Endothelial cell of hepatic sinusoid (primary cell): ENCODE results near the gene GTF2IRD1.

Experiments used
- in situ Hi-C: cut with HindIII; loops from 2 replicates; pipeline ENCODE4 v1.10.0; 2017; ENCODE audit warnings: low sequenced_read_pairs

Gene GTF2IRD1, protein sequence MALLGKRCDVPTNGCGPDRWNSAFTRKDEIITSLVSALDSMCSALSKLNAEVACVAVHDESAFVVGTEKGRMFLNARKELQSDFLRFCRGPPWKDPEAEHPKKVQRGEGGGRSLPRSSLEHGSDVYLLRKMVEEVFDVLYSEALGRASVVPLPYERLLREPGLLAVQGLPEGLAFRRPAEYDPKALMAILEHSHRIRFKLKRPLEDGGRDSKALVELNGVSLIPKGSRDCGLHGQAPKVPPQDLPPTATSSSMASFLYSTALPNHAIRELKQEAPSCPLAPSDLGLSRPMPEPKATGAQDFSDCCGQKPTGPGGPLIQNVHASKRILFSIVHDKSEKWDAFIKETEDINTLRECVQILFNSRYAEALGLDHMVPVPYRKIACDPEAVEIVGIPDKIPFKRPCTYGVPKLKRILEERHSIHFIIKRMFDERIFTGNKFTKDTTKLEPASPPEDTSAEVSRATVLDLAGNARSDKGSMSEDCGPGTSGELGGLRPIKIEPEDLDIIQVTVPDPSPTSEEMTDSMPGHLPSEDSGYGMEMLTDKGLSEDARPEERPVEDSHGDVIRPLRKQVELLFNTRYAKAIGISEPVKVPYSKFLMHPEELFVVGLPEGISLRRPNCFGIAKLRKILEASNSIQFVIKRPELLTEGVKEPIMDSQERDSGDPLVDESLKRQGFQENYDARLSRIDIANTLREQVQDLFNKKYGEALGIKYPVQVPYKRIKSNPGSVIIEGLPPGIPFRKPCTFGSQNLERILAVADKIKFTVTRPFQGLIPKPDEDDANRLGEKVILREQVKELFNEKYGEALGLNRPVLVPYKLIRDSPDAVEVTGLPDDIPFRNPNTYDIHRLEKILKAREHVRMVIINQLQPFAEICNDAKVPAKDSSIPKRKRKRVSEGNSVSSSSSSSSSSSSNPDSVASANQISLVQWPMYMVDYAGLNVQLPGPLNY

DNA sequence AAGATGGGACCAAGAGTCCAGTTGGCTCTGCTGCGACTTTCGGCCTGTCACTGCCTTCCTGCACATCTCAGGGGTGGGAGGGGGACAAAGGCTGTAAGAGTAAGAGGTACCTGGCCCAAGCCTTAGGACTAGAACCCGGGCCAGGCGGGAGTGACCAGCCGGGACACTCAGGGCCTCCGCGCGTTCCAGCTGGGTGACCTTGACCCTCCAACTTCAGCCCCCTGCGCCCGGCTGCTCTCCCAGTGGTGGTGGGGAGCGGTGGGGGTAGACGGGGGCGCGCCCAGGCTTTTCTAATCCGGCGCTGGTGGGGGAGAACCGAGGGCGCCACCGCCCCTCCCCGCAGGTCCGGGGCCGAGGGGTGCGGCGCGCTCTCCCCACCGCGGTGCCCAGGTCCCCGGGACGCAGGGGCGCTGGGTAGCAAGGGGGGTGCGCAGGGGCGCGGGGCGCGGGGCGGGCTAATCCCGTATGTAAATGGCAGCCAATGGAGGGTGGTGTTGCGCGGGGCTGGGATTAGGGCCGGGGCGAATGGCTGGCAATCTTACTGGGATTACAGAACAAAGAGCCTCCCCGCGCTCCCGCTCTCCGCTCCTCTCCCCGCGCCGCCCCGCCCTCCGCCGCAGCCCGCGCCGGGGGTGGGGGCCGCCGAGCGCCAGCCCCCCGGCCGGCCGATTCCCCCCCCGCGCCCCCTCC, at the start of gene GTF2IRD1:
GTF2IRD1 (plus strand) TSS at position 585 of the 690 bp plus-strand sequence. CDS start 54,175 bp downstream, outside the sequence.
- in situ Hi-C loops = no loop called here

DNA sequence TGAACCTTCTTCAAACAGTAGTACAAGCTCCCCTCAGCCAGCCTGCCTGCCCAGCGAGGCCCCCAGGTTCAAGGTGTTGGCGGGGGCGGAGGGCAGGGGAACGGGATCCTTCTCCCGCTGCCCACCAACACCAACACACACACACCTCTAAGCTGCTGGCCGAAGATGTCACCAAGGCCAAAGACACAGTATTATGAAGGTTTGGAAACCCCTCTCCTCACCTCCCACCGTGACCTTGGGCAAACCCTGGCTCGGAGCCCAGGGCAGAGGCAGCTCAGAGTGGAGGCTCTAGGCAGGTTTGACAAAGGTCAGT, 49.4 kb upstream of the GTF2IRD1 start:
- in situ Hi-C loops = no loop called here

DNA sequence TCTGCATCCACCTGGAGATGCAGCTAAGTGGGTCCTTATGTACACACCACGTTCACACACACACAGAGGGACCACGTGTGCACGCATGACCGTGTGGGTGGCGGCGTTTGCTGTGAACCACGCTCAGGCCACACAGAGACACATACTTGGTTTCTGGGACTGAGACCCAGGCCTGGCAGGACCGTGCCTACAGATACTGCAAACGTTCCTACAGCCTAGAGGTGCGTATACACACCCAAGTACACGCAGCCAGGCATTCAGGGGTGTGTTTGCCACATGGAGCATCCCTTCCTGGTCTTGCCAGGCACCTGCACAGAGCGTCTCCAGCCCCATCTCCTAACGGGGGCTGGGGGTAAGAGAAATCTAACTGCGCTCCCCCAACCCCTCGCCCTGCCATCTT, 49.0 kb upstream of the GTF2IRD1 start:
- in situ Hi-C loops = no loop called here

DNA sequence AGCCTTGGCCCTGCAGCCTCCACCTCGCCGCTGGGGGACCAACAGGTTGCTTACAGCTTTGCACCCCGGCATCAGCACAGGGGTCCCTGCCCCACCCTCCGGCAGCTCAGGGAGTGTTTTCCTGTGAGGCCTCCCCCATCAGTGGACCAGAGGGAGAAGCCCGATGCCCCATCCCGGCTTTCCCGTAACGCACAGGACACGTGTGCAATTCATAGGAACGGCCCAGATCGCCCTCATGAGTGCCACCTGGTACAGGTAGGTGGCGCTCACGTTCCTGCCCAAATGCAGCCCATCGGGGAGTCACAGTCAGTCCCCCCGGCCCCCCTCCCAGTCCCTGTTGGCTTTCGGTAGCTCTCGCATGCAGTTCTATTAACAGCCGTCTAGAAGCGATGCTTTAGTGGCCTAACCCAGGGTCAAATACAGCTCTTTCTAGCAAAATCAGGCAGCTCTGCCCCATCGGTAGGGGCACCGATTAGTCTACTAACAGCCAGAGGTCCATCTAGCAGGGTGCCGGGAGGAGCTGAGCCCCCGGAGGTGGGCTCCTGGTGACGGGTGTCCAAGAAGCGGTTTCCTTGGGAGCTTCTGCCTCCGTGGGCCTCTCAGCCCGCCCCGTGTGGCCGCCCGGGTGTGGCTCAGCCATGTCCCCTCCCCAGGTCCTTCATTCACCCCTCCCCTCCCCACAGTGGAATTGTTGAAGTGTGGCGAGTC, 48.4 kb upstream of the GTF2IRD1 start:
- in situ Hi-C loops = no loop called here

DNA sequence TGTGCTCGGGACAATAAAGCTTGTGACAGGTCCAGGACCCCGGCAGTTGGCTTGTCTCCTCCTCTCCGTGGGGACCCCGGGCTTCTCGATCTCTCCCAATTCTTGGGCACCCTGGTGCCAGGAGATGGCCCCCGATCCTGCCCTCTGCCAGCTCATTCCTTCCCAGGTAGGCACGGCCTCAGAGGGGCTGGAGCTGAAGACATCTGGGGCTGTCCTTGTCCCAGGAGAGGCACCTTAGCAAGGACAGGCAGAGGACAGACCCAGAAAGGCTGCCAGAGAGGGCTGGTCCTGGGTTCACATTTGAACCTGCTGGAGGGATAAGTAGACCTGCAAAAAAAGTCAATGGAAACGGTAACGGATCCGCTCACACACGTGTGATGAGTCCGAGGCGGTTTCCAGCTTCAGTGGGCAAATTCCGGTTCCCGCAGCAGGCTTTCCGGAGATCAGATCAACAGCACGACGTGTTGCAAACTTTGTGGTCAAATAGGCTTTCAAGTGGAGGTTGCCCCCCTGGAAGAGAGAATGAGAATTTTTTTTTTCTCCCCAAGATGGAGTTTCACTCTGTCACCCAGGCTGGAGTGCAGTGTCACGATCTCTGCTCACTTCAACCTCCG, 47.7 kb upstream of the GTF2IRD1 start:
- in situ Hi-C loops = no loop called here

DNA sequence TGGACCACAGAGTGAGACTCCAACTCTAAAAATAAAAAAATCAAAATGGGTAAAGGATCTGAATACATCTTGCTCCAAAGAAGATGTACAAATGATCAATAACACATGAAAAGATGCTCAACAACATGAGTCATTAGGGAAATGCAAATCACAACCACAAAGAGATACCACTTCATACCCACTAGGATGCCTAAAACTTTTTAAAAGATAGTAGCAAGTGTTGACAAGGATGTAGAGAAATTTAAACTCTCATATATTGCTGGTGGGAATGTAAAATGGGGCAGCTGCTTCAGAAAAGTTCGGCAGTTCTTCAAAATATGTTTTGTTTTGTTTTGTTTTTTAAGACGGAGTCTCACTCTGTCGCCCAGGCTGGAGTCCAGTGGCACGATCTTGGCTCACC, 45.7 kb upstream of the GTF2IRD1 start:
- in situ Hi-C loops = no loop called here

DNA sequence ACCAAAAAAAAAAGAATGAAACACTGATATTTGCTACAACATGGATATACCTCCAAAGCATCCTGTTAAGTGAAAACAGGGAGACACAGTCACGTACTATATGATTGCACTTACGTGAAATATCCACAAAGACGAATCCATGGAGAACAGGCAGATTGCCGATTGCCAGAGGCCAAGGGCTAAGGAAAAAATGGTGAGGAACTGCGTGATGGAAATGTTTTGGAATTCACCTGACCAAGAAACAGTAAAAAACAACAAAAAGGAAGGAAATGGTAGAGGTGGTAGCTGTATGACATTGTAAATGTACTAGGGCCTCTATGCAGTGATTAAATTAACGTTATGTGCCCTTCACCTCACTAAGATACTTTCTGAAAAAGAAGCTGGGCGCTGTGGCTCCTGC, 44.1 kb upstream of the GTF2IRD1 start:
- in situ Hi-C loops = no loop called here

DNA sequence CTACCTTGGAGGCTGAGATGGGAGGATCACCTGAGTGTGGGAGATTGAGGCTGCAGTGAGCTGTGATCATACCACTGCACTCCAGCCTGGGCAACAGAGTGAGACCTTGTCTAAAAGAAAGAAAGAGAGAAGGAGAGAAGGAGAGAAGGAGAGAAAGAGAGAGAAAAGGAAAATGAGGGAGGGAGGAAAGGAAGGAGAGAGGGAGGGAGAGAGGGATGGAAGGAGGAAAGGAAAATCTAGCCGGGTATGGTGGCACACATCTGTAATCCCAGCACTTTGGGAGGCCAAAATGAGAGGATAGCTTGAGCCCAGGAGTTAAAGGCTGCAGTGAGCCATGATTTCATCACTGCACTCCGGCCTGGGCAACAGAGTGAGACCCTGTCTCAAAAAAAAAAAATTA, 42.9 kb upstream of the GTF2IRD1 start:
- in situ Hi-C loops = loop anchor here (10.0 kb wide), 1 partner anchor 154 kb away; no protein-coding TSS in a partner anchor

DNA sequence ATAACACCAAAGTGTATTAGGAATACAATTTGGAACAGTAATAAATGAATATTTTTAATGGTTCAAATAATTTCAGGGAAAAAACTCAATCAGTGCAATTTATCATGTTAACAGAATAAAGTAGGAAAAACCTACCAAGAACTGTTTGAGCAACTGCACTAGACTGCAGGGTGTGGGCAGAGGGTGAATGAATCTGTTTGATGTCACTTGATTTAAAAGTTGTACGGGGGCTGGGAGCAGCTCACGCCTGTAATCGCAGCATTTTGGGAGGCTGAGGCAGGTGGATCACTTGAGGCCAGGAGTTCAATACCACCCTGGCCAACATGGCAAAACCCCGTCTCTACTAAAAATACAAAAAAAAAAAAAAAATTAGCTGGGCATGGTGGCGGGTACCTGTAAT, 42.1 kb upstream of the GTF2IRD1 start:
- in situ Hi-C loops = loop anchor here (10.0 kb wide), 1 partner anchor 153 kb away; no protein-coding TSS in a partner anchor

DNA sequence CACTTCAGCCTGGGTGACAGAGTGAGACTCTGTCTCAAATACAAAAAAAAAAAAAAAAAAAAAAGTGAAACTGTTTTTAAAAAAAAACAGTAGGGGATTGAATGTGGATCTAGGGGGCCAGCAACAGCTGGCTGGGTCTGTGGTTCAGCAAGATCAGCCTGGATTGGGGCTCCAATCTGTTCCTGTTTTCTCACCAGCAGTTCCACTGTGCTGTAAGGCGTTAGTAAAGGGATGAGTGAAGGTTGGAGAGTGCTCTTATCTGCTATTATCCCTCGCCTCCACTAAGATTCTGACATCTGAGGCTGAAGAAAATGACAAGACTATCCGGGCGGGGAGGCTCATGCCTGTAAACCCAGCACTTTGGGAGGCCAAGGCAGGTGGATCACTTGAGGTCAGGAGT, 41.6 kb upstream of the GTF2IRD1 start:
- in situ Hi-C loops = loop anchor here (10.0 kb wide), 1 partner anchor 153 kb away; no protein-coding TSS in a partner anchor

DNA sequence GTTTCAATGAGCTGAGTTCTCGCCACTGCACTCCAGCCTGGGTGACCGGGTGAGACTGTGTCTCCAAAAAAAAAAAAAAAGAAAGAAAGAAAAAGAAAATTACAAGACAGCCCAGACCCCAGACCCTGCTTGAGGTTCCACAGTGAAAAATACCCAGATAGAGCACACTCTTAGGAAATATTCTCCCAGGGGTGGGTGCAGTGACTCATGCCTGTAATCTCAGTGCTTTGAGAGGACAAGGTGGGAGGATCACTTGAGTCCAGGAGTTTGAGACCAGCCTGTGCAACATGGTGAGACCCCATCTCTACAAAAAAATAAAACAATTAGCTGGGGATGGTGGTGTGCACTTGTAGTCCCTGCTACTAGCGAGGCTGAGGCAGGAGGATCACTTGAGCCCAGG, 41.1 kb upstream of the GTF2IRD1 start:
- in situ Hi-C loops = loop anchor here (10.0 kb wide), 1 partner anchor 152 kb away; no protein-coding TSS in a partner anchor

DNA sequence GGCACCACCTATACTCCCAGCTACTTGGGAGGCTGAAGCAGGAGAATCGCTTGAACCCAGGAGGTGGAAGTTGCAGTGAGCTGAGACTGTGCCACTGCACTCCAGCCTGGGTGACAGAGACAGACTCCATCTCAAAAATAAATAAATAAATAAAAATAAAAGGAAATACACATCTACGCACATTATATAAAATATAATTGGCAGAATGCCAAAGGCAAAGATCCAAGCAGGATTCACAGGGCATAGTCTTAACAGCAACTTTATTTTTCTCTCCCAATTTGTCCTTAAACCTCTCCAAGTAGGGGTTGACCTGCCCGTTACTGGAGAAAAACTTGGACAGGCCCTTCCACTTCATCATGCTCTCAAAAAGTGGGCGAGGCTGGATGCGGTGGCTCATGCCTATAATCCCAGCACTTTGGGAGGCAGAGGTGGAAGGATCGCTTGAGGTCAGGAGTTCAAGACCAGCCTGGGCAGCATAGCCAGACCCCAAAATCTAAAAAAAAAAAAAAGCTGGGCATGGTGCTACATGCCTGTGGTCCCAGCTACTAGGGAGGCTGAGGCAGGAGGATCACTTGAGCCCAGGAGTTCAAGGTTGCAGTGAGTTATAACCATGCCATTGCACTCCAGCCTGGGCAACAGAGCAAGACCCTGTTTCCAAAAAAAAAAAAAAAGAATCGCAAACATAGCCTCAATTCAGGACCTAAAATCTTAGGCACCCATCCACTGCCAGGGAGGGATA, 38.9 kb upstream of the GTF2IRD1 start:
- in situ Hi-C loops = loop anchor here (5.0 to 10.0 kb wide), 2 partner anchors 93 to 150 kb away; no protein-coding TSS in a partner anchor

DNA sequence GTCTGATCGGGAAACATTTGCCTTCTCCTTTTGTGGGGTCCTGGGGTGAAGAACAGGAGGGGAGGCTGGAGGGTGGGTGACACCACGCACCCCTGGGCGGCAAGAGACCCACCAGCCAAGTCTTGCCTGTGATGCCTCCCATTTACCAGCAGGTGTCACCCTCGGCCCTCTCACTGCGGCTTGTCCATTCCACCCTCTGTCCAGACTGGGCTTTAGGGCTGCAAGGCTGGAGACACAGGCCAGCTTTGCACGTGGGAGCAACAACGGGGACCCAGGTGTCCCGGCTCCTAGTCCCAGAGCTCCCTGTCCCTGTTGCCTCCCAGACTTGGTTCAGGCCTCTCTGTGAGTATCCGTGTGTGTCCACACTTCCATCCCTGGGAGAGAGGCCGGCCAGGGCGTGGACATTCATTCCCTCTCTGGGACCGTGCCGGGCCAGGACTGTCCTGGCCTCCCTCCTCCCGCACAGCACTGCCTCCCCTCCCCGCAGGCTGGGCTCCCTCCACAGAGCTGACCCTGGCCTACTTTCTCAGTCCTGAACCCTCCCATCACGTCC, 36.2 kb upstream of the GTF2IRD1 start:
- in situ Hi-C loops = loop anchor here (5.0 to 10.0 kb wide), 2 partner anchors 90 to 147 kb away; no protein-coding TSS in a partner anchor

DNA sequence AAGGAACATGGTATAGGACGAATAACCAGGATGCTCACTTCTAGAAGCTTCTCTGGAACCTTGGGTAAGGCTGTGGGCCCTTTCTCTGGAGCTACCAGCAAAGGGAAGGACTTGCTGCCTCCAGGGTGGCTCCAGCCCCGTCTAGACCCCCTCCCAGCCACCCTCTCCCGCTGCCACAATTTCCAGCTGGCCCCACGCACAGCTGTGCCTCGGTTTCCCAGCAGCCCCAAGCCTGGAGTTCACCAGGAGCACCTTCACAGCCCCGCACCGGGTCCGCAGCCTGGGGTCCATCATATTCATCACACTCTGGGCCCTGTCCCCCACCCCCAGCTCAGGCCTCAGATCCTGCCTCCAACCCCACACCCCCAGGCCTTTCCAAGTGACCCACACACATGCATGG, 35.6 kb upstream of the GTF2IRD1 start:
- in situ Hi-C loops = loop anchor here (5.0 to 10.0 kb wide), 2 partner anchors 89 to 147 kb away; no protein-coding TSS in a partner anchor

DNA sequence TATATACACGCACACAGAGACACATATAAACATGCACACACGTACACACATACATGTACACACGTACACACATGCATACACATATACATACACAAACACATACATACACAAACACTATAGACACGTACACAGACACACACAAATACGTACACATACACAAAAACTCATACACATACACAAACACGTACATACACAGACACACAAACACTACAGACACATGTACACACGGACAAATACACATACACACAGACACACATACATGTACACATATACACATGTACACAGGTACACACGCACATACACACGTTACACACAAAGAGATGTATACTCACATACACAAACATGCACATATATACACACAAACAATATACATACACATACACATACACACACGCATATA, 35.2 kb upstream of the GTF2IRD1 start:
- in situ Hi-C loops = loop anchor here (5.0 to 10.0 kb wide), 2 partner anchors 89 to 146 kb away; no protein-coding TSS in a partner anchor

DNA sequence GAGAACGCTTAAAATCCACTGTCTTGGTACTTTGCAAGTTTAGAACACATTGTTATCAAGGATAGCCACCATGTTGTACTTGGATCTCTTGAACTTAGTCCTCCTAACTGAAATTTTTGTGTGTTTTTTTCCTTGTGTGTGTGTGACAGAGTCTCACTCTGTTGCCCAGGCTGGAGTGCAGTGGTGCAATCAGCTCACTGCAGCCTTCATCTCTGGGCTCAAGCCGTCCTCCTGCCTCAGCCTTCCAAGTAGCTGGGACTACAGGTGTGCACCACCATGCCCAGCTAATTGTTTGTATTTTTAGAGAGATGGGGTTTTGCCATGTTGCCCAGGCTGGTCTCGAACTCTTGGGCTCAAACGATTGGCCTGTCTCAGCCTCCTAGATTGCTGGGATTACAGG, 34.5 kb upstream of the GTF2IRD1 start:
- in situ Hi-C loops = loop anchor here (5.0 to 10.0 kb wide), 2 partner anchors 88 to 146 kb away; no protein-coding TSS in a partner anchor

DNA sequence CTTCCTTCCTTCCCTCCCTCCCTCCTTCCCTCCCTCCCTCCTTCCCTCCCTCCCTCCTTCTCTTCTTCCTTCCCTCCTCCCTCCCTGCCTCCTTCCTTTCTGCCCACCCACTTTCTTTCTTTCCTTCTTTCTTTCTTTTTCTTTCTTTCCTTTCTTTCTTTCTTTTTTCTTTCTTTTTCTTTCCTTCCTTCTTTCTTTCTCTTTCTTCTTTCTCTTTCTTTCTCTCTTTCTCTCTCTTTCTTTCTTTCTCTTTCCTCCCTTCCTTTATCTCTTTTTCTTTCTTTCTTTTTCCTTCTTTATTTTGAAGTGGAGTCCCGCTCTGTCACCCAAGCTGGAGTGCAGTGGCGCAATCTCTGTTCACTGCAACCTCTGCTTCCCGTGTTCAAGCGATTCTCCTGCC, 33.7 kb upstream of the GTF2IRD1 start:
- in situ Hi-C loops = no loop called here

DNA sequence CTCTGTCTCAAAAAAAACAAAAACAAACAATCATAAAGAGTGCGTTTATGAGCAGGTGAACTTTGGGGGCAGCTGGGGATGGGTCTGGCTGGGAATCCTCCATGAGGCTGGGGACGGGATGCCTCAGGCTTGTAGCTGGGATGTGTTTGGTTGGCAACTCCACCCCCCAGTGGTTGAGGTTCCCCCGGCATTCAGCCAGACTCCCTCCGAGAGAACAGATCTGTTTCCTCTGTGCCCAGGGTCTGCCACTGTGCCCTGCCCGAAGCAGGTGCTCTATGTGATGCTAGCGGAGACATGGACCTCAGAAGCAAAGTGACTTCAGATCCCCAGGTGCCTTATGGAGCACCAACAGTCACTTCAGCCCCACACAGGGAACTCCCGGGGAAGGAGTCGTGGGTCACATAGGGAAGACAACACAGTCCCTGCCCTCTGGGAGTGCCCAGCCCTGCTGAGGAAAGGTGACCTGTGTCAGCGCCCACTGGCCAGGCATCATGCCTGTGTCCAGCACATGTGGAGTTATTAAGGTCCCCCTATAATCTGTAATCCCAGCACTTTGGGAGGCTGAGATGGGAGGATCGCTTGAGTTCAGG, 29.3 kb upstream of the GTF2IRD1 start:
- in situ Hi-C loops = no loop called here
